Keratinocyte (primary cell): Measurements from ENCODE around the gene SNAP29.
"Not testable (repeated sequence)": the region's sequence is repeated elsewhere in the genome, so short reads cannot be mapped to it uniquely, and the experiment has no call there.

Source experiments
- EZH2 ChIP-seq: IDR thresholded peaks from one replicate; pipeline ENCODE4 v1.6.1; 2012; ENCODE audit warnings: inconsistent platforms, mild to moderate bottlenecking, low read length, moderate library complexity
- TF ChIP-seq, protein P1 (sequence below), 3 experiments: IDR thresholded peaks in 1 of 3; conservative IDR thresholded peaks in 1 of 3; optimal IDR thresholded peaks in 1 of 3; 2 replicates in 2 of 3; 3 replicates in 1 of 3; pipeline versions ENCODE3 to v1.5.1; 2011; ENCODE audit warnings: low read length in 3 of 3, mild to moderate bottlenecking in 3 of 3, moderate library complexity in 2 of 3, control low read depth in 1 of 3, inconsistent platforms in 1 of 3; ENCODE audit not compliant: insufficient read depth in 2 of 3; ENCODE audit errors: extremely low read depth in 1 of 3

DNA sequence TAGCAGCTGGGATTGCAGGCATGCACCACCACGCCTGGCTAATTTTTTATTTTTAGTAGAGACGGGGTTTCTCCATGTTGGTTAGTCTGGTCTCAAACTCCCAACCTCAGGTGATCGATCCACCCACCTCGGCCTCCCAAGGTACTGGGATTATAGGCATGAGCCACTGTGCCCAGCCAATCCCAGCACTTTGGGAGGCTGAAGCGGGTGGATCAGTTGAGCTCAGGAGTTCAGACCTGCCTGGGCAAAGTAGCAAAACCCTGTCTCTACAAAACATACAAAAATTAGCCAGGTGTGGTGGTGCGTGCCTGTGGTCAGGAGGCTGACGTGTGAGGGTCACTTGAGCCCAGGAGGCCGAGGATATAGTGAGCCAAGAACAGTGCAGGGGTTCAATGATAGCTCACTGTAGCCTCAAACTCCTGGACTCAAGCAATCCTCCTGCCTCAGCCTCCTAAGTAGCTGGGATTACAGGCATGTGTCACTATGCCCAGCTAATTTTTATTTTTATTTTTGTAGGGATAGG lies 37.0 kb upstream of the SNAP29 start:
- TF ChIP-seq, protein P1, sequence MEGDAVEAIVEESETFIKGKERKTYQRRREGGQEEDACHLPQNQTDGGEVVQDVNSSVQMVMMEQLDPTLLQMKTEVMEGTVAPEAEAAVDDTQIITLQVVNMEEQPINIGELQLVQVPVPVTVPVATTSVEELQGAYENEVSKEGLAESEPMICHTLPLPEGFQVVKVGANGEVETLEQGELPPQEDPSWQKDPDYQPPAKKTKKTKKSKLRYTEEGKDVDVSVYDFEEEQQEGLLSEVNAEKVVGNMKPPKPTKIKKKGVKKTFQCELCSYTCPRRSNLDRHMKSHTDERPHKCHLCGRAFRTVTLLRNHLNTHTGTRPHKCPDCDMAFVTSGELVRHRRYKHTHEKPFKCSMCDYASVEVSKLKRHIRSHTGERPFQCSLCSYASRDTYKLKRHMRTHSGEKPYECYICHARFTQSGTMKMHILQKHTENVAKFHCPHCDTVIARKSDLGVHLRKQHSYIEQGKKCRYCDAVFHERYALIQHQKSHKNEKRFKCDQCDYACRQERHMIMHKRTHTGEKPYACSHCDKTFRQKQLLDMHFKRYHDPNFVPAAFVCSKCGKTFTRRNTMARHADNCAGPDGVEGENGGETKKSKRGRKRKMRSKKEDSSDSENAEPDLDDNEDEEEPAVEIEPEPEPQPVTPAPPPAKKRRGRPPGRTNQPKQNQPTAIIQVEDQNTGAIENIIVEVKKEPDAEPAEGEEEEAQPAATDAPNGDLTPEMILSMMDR (optimal IDR thresholded peaks at IDR 0.05 in 1 of 3, IDR thresholded peaks at IDR 0.05 in 1 of 3, conservative IDR thresholded peaks at IDR 0.05 in 1 of 3; ENCODE audit: extremely low read depth in 1 of 3, insufficient read depth in 2 of 3, low read length in 3 of 3), result not testable (repeated sequence)
- TF ChIP-seq EZH2, result not testable (repeated sequence)
